ENCODE data around the gene AOC2. TPM values are rescaled to one million over a fixed set of nuclear protein-coding genes. Genes with fewer than 3 reads are reported as not detected.

AOC2 gene
- total RNA-seq, 1 donor from 2014 or later = not detected

GRCh38 chr17:42821176-42821575 lies 23.2 kb upstream of the AOC2 start:
- Histone ChIP-seq H3K27ac (no peak overlapping the region), H3K4me3 (no peak overlapping the region), H3K27me3 (no peaks in the 10 kb centered on the region), H3K36me3 (peaks cover 43 to 52% of the 10 kb centered on the region in 2 donors), H3K4me1 (peaks cover 6 to 12% of the 10 kb centered on the region in 2 donors), H3K9me3 (no peaks in the 10 kb centered on the region)
- TF ChIP-seq, protein P1, sequence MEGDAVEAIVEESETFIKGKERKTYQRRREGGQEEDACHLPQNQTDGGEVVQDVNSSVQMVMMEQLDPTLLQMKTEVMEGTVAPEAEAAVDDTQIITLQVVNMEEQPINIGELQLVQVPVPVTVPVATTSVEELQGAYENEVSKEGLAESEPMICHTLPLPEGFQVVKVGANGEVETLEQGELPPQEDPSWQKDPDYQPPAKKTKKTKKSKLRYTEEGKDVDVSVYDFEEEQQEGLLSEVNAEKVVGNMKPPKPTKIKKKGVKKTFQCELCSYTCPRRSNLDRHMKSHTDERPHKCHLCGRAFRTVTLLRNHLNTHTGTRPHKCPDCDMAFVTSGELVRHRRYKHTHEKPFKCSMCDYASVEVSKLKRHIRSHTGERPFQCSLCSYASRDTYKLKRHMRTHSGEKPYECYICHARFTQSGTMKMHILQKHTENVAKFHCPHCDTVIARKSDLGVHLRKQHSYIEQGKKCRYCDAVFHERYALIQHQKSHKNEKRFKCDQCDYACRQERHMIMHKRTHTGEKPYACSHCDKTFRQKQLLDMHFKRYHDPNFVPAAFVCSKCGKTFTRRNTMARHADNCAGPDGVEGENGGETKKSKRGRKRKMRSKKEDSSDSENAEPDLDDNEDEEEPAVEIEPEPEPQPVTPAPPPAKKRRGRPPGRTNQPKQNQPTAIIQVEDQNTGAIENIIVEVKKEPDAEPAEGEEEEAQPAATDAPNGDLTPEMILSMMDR (IDR thresholded peaks at IDR 0.05) = no peak
- DNase-seq (ENCODE audit: low spot score in 2 of 2) = no peak
- intact Hi-C loops (cut with DNase I) = loop anchor here (5.0 to 10.0 kb wide), 4 partner anchors 49 to 246 kb away; partner anchors contain the start of genes PLEKHH3, PSMC3IP and VPS25

DNA sequence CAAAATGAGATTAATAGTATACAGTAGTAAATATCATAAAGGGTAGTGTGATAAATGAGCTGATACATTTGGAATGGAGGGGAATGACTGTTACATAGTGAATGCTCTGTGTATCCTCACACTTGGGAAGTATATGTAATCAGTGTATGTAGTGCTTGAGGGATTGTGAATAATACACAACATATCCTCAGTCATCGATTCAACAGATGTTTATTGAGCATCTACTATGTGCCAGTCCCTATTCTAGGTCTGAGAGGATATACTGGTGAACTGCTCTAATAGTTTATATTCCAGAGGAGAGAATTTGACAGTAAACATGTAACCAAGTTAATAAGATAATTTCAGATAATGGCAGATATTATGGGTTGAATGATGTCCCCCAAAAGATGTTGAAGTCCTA lies 16.9 kb upstream of the AOC2 start:
- Histone ChIP-seq H3K36me3 (no peaks in the 10 kb centered on the region), H3K4me3 (no peak overlapping the region), H3K4me1 (peaks cover 6 to 15% of the 10 kb centered on the region in 2 donors), H3K27me3 (no peaks in the 10 kb centered on the region), H3K27ac (no peak overlapping the region), H3K9me3 (no peaks in the 10 kb centered on the region)
- TF ChIP-seq, protein P1 (IDR thresholded peaks at IDR 0.05) = no peak
- DNase-seq (ENCODE audit: low spot score in 2 of 2) = no peak
- intact Hi-C loops (cut with DNase I) = loop anchor here (10.0 kb wide), 1 partner anchor 253 kb away; the partner anchor contains the start of gene PSMC3IP

DNA sequence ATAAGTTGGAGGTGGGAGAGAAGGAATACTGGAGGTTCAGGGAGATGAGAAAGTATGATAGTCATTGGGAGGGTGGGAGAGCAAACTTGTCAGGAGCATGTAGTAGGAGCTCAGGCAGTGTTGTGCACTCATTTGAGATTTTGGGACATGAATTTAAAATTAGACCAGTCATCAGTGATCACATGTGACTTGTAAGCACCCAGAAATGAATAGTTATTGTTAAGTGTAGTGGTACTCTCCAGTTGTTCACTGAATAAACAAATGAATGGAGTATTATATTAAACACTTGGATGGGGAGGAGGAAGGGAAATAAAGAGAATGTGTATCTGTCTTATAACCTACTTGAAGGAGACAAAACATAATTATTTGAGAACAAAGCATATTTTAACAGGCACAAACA lies 13.4 kb upstream of the AOC2 start:
- TF ChIP-seq, protein P1 (IDR thresholded peaks at IDR 0.05) = no peak
- no peak for DNase-seq (ENCODE audit: low spot score in 2 of 2)
- Histone ChIP-seq H3K27ac (no peak overlapping the region), H3K9me3 (no peaks in the 10 kb centered on the region), H3K27me3 (no peaks in the 10 kb centered on the region), H3K36me3 (peaks cover 6 to 10% of the 10 kb centered on the region in 2 donors), H3K4me1 (peaks cover 6 to 12% of the 10 kb centered on the region in 2 donors), H3K4me3 (no peak overlapping the region)
- intact Hi-C loops (cut with DNase I) = no loop called here

GRCh38 chr17:42832213-42832933 lies 12.0 kb upstream of the AOC2 start:
- TF ChIP-seq, protein P1 (IDR thresholded peaks at IDR 0.05) = no peak
- peaks cover 6 to 12% of the 10 kb centered on the region in 2 donors for H3K4me1 ChIP-seq
- H3K4me3 ChIP-seq = peak overlapping the region; percentile 76 to 88
- H3K9me3 ChIP-seq = no peaks in the 10 kb centered on the region
- peaks cover 20 to 21% of the 10 kb centered on the region in 2 donors for H3K36me3 ChIP-seq
- H3K27ac ChIP-seq = peak overlapping the region; percentile 88 to 89
- DNase-seq (ENCODE audit: low spot score in 2 of 2) = peak in 1 of 2 donors; percentile 8
- intact Hi-C loops (cut with DNase I) = no loop called here
- no peaks in the 10 kb centered on the region for H3K27me3 ChIP-seq

GRCh38 chr17:42832934-42833766 lies 11.2 kb upstream of the AOC2 start, which contains the start of gene PSME3:
TSS of gene PSME3 (plus strand) at chr17:42833397. CDS start at chr17:42833632, 235 bp downstream.
- TF ChIP-seq, protein P1 (IDR thresholded peaks at IDR 0.05) = no peak
- Histone ChIP-seq H3K27me3 (no peaks in the 10 kb centered on the region), H3K9me3 (no peaks in the 10 kb centered on the region), H3K4me3 (peak within 1 kb of the TSS; percentile 76 to 88), H3K4me1 (peaks cover 6 to 12% of the 10 kb centered on the region in 2 donors), H3K27ac (peak within 1 kb of the TSS; percentile 88 to 89), H3K36me3 (peaks cover 26 to 29% of the 10 kb centered on the region in 2 donors)
- DNase-seq (ENCODE audit: low spot score in 2 of 2) = peak; percentile 49 to 96
- intact Hi-C loops (cut with DNase I) = no loop called here

Measured in ascending aorta (tissue), 2 donors.